ENCODE data around the gene PSME4. TPM values are rescaled to one million over a fixed set of nuclear protein-coding genes. Genes with fewer than 3 reads are reported as not detected.
"Not testable (repeated sequence)": the region's sequence is repeated elsewhere in the genome, so short reads cannot be mapped to it uniquely, and the experiment has no call there.

The PSME4 gene
- total and polyA plus RNA-seq, 2 donors, result 33.3 to 40.9 TPM

DNA sequence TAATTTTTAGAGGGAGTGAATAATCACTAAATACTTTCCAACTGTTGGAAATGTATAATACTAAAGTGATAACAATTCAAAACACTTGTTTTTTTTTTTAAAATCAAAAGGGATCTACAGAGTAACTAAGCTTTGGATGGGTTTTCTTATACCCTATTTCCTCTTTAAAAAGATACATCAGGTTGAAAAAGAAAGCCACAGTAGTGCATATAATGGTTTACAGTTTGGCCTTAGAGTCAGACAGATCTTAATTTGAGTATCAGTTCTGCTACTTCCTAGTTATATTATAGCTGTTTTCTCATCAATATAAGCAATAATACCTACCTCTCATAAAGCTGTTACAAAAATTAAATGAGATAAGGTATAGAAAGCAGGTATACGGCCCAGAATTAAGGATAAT is 28.5 kb downstream of the PSME4 start:
- Histone ChIP-seq H3K4me1 (ENCODE audit: control insufficient read depth in 2 of 2, insufficient read depth in 2 of 2, low read length in 2 of 2) (no peaks in the 10 kb centered on the region), H3K27me3 (ENCODE audit: control insufficient read depth in 2 of 2, insufficient read depth in 1 of 2, low read length in 1 of 2) (no peaks in the 10 kb centered on the region), H3K27ac (ENCODE audit: low read depth in 1 of 2, low read length in 1 of 2) (no peak overlapping the region), H3K36me3 (ENCODE audit: control insufficient read depth in 2 of 2, insufficient read depth in 2 of 2, low read length in 1 of 2) (peaks cover 3 to 20% of the 10 kb centered on the region in 2 donors), H3K4me3 (ENCODE audit: low read length in 2 of 2) (no peak overlapping the region), H3K9me3 (ENCODE audit: control insufficient read depth in 2 of 2, insufficient read depth in 1 of 2, low read length in 1 of 2) (no peaks in the 10 kb centered on the region)
- 99% methylated on average over 1 of the region's 1 CpG for WGBS
- no peak for DNase-seq (ENCODE audit: low read depth in 6 of 9, low spot score in 9 of 9)

DNA sequence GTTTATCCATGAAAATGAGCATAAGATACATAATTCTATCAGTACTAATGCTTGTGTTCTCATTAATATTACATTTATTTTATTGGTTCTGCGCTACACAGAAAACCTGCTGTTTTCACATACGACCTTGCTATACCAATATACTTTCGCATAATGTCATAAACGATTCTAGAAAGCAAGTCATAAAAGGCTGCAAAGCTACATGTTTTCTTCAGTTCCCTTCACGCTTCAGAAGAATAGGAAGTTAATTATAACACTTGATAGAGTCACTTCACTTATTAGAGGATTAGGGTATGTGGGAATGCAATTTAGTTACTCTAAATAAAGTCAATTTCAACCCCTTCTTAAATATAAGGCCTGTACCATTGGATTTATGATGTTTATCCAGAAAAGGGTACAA is 29.0 kb downstream of the PSME4 start:
- Histone ChIP-seq H3K36me3 (ENCODE audit: control insufficient read depth in 2 of 2, insufficient read depth in 2 of 2, low read length in 1 of 2) (peaks cover 3 to 15% of the 10 kb centered on the region in 2 donors), H3K4me1 (ENCODE audit: control insufficient read depth in 2 of 2, insufficient read depth in 2 of 2, low read length in 2 of 2) (no peaks in the 10 kb centered on the region), H3K4me3 (ENCODE audit: low read length in 2 of 2) (no peak overlapping the region), H3K9me3 (ENCODE audit: control insufficient read depth in 2 of 2, insufficient read depth in 1 of 2, low read length in 1 of 2) (no peaks in the 10 kb centered on the region), H3K27me3 (ENCODE audit: control insufficient read depth in 2 of 2, insufficient read depth in 1 of 2, low read length in 1 of 2) (no peaks in the 10 kb centered on the region), H3K27ac (ENCODE audit: low read depth in 1 of 2, low read length in 1 of 2) (no peak overlapping the region)
- no peak for DNase-seq (ENCODE audit: low read depth in 6 of 9, low spot score in 9 of 9)
- 93% methylated on average over 5 of the region's 5 CpGs for WGBS

DNA sequence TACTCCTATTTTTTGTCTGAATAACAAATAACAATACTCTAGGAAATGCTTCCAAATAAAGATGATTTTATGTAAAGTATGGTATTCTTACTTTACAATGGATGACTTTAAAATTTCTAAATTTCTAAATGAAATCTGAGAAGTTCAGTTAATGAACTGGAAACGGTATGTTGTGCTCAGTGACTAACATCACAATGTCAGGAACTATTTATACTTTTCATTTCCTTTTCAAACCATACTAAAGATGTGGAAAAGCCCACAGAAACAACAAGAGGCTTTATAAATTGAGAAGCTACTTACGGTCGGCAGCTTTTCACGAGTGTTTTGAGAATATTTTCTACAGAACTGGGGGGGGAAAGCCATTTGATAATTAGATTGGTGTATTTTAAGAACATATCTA is 31.1 kb downstream of the PSME4 start:
- Histone ChIP-seq H3K4me1 (ENCODE audit: control insufficient read depth in 2 of 2, insufficient read depth in 2 of 2, low read length in 2 of 2) (no peaks in the 10 kb centered on the region), H3K27ac (ENCODE audit: low read depth in 1 of 2, low read length in 1 of 2) (no peak overlapping the region), H3K27me3 (ENCODE audit: control insufficient read depth in 2 of 2, insufficient read depth in 1 of 2, low read length in 1 of 2) (no peaks in the 10 kb centered on the region), H3K9me3 (ENCODE audit: control insufficient read depth in 2 of 2, insufficient read depth in 1 of 2, low read length in 1 of 2) (no peaks in the 10 kb centered on the region), H3K36me3 (ENCODE audit: control insufficient read depth in 2 of 2, insufficient read depth in 2 of 2, low read length in 1 of 2) (peaks cover 0 to 17% of the 10 kb centered on the region in 2 donors), H3K4me3 (ENCODE audit: low read length in 2 of 2) (no peak overlapping the region)
- no peak for DNase-seq (ENCODE audit: low read depth in 6 of 9, low spot score in 9 of 9)
- WGBS, result 58% methylated on average over 4 of the region's 4 CpGs

DNA sequence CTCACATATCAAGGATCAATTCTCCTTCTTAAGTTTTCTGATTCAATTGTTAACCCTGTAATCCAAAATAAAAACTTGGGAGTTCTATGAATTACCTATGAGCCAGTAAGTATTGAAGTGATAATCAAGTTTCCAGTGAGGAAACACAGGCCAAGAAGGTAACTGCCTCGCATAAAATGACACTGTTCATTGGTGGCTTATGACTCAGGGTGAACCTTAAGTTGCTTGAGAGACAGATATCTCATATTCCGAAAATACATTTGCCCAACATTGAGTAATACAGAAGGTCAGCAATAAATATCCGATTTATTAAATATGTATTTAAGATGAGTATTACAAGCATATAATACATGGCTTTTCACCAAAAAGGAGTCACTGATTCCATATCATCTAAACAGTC is 31.9 kb downstream of the PSME4 start:
- no peak overlapping the region for H3K4me3 ChIP-seq (ENCODE audit: low read length in 2 of 2)
- over 99% methylated on average over 3 of the region's 3 CpGs for WGBS
- no peak overlapping the region for H3K27ac ChIP-seq (ENCODE audit: low read depth in 1 of 2, low read length in 1 of 2)
- H3K36me3 ChIP-seq (ENCODE audit: control insufficient read depth in 2 of 2, insufficient read depth in 2 of 2, low read length in 1 of 2), result peaks cover 0 to 22% of the 10 kb centered on the region in 2 donors
- H3K27me3 ChIP-seq (ENCODE audit: control insufficient read depth in 2 of 2, insufficient read depth in 1 of 2, low read length in 1 of 2), result no peaks in the 10 kb centered on the region
- no peaks in the 10 kb centered on the region for H3K9me3 ChIP-seq (ENCODE audit: control insufficient read depth in 2 of 2, insufficient read depth in 1 of 2, low read length in 1 of 2)
- DNase-seq (ENCODE audit: low read depth in 6 of 9, low spot score in 9 of 9), result no peak
- H3K4me1 ChIP-seq (ENCODE audit: control insufficient read depth in 2 of 2, insufficient read depth in 2 of 2, low read length in 2 of 2), result no peaks in the 10 kb centered on the region

DNA sequence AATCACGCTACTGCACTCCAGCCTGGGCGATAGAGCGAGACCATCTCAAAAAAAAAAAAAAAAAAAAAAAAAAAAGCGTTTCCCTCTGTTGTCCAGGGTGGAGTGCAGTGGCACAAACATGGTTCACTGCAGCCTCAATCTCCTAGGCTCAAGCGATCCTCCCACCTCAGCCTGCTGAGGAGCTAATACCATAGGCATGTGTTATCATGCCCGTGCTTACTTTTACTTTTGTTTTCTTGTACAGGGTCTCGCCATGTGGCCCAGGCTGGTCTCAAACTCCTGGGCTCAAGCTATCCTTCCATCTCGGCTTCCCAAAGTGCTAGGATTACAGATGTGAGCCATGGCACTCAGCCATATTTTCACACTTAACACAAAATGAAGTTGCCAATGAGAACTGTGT is 37.5 kb downstream of the PSME4 start:
- Histone ChIP-seq H3K9me3 (ENCODE audit: control insufficient read depth in 2 of 2, insufficient read depth in 1 of 2, low read length in 1 of 2) (no peaks in the 10 kb centered on the region), H3K4me3 (ENCODE audit: low read length in 2 of 2) (no peak overlapping the region), H3K27ac (ENCODE audit: low read depth in 1 of 2, low read length in 1 of 2) (no peak overlapping the region), H3K36me3 (ENCODE audit: control insufficient read depth in 2 of 2, insufficient read depth in 2 of 2, low read length in 1 of 2) (peaks cover 20 to 61% of the 10 kb centered on the region in 2 donors), H3K27me3 (ENCODE audit: control insufficient read depth in 2 of 2, insufficient read depth in 1 of 2, low read length in 1 of 2) (no peaks in the 10 kb centered on the region), H3K4me1 (ENCODE audit: control insufficient read depth in 2 of 2, insufficient read depth in 2 of 2, low read length in 2 of 2) (no peaks in the 10 kb centered on the region)
- no peak for DNase-seq (ENCODE audit: low read depth in 6 of 9, low spot score in 9 of 9)
- over 99% methylated on average over 8 of the region's 8 CpGs for WGBS

DNA sequence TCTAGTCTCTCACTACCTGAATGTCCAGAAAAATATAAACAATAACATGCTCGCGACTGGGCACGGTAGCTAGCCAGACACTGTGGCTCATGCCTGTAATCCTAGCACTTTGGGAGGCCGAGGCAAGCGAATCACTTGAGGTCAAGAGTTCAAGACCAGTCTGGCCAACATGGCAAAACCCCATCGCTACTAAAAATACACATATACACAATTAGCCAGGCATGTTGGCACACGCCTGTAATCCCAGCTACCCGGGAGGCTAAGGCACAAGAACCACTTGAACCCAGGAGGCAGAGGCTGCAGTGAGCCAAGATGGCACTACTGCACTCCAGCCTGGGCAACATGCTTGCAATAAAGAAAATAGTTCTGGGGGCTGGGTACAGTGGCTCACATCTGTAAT is 44.5 kb downstream of the PSME4 start:
- not testable (repeated sequence) for H3K4me3 ChIP-seq (ENCODE audit: low read length in 2 of 2); DNase-seq (ENCODE audit: low read depth in 6 of 9, low spot score in 9 of 9); H3K27ac ChIP-seq (ENCODE audit: low read depth in 1 of 2, low read length in 1 of 2); H3K9me3 ChIP-seq (ENCODE audit: control insufficient read depth in 2 of 2, insufficient read depth in 1 of 2, low read length in 1 of 2); H3K4me1 ChIP-seq (ENCODE audit: control insufficient read depth in 2 of 2, insufficient read depth in 2 of 2, low read length in 2 of 2); H3K27me3 ChIP-seq (ENCODE audit: control insufficient read depth in 2 of 2, insufficient read depth in 1 of 2, low read length in 1 of 2)
- H3K36me3 ChIP-seq (ENCODE audit: control insufficient read depth in 2 of 2, insufficient read depth in 2 of 2, low read length in 1 of 2), result peaks cover 32 to 61% of the 10 kb centered on the region in 2 donors
- 97% methylated on average over 8 of the region's 8 CpGs for WGBS

DNA sequence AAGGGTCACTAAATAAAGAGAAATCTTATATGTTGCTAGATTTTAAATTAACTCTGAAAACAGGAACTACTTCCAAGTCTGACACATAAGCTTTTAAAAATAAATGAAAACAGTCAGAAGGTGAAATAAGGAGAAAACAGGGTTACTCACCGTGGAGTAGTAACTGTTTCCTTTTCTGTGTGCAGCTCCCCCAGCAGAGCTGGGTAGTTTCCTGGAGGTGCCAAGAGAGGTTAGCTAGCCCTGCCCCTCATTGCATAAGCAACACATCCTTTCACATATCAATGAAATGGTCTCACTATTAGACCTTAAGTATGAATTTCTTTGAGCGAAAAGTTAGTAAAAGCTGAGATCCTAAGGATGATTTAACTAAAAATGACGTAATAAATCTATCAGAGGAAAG is 57.1 kb downstream of the PSME4 start:
- H3K27ac ChIP-seq (ENCODE audit: low read depth in 1 of 2, low read length in 1 of 2), result no peak overlapping the region
- 69% methylated on average over 3 of the region's 3 CpGs for WGBS
- H3K4me1 ChIP-seq (ENCODE audit: control insufficient read depth in 2 of 2, insufficient read depth in 2 of 2, low read length in 2 of 2), result no peaks in the 10 kb centered on the region
- H3K36me3 ChIP-seq (ENCODE audit: control insufficient read depth in 2 of 2, insufficient read depth in 2 of 2, low read length in 1 of 2), result peaks cover 9 to 24% of the 10 kb centered on the region in 2 donors
- H3K4me3 ChIP-seq (ENCODE audit: low read length in 2 of 2), result no peak overlapping the region
- H3K9me3 ChIP-seq (ENCODE audit: control insufficient read depth in 2 of 2, insufficient read depth in 1 of 2, low read length in 1 of 2), result no peaks in the 10 kb centered on the region
- H3K27me3 ChIP-seq (ENCODE audit: control insufficient read depth in 2 of 2, insufficient read depth in 1 of 2, low read length in 1 of 2), result no peaks in the 10 kb centered on the region
- peak in 1 of 9 donors; percentile 15 for DNase-seq (ENCODE audit: low read depth in 6 of 9, low spot score in 9 of 9)

DNA sequence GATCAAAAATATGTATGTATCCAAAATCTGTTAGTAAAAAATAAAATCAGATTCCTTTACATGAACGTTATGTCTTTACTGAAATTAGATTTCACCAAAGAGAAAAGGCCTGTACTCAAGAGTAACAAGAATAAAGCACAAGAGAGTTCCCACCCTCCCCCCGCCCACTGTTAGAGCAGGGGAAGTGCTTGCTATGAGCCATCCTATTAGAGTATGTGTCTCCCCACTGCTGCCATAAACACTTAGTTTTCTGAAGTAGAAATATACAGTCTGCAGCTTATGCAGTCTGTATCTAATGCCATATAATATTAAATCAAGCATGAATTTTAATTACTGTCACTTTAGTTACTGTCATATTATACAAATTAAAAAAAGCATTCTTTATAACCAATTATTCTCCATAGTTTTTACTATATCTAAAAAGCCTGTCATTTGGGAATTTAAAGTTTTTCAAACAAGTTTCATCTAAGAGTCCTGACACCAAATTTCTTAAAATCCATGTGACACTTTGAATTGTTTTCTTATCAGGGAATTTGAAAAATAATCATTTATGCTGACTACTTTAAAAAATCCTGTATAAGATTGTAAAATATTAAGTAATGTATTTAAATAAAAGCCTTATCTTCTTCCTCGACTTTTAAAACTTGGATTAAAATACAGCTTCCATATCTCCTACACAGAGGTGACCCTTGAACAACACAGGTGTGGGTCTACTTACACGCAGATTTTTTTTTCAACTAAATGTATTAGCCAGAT is 59.2 kb downstream of the PSME4 start:
- no peaks in the 10 kb centered on the region for H3K4me1 ChIP-seq (ENCODE audit: control insufficient read depth in 2 of 2, insufficient read depth in 2 of 2, low read length in 2 of 2)
- DNase-seq (ENCODE audit: low read depth in 6 of 9, low spot score in 9 of 9), result no peak
- H3K27ac ChIP-seq (ENCODE audit: low read depth in 1 of 2, low read length in 1 of 2), result no peak overlapping the region
- H3K4me3 ChIP-seq (ENCODE audit: low read length in 2 of 2), result no peak overlapping the region
- no peaks in the 10 kb centered on the region for H3K27me3 ChIP-seq (ENCODE audit: control insufficient read depth in 2 of 2, insufficient read depth in 1 of 2, low read length in 1 of 2)
- peaks cover 3 to 39% of the 10 kb centered on the region in 2 donors for H3K36me3 ChIP-seq (ENCODE audit: control insufficient read depth in 2 of 2, insufficient read depth in 2 of 2, low read length in 1 of 2)
- 97% methylated on average over 4 of the region's 4 CpGs for WGBS
- H3K9me3 ChIP-seq (ENCODE audit: control insufficient read depth in 2 of 2, insufficient read depth in 1 of 2, low read length in 1 of 2), result no peaks in the 10 kb centered on the region

DNA sequence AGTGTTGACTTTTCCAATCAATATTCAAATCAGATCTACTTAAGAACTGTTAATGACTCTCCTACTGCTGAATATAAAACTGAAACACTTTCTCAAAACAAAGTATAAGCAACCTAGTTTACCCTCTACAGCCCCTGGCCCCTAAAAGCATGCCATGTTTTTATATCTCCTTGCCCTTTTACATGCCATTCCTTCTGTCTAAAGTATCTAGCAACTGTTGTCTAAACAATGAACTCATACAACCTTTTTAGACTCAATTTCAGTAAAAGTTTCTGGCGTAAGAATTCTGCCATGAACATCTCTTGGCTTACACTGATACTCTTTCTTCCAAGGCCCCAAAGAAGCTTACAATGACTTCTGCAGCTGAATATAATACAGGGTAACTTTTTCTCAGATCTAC is 63.2 kb downstream of the PSME4 start:
- peaks cover 13 to 50% of the 10 kb centered on the region in 2 donors for H3K36me3 ChIP-seq (ENCODE audit: control insufficient read depth in 2 of 2, insufficient read depth in 2 of 2, low read length in 1 of 2)
- 97% methylated on average over 1 of the region's 1 CpG for WGBS
- no peak overlapping the region for H3K27ac ChIP-seq (ENCODE audit: low read depth in 1 of 2, low read length in 1 of 2)
- H3K4me1 ChIP-seq (ENCODE audit: control insufficient read depth in 2 of 2, insufficient read depth in 2 of 2, low read length in 2 of 2), result no peaks in the 10 kb centered on the region
- H3K4me3 ChIP-seq (ENCODE audit: low read length in 2 of 2), result no peak overlapping the region
- DNase-seq (ENCODE audit: low read depth in 6 of 9, low spot score in 9 of 9), result no peak
- no peaks in the 10 kb centered on the region for H3K9me3 ChIP-seq (ENCODE audit: control insufficient read depth in 2 of 2, insufficient read depth in 1 of 2, low read length in 1 of 2)
- H3K27me3 ChIP-seq (ENCODE audit: control insufficient read depth in 2 of 2, insufficient read depth in 1 of 2, low read length in 1 of 2), result no peaks in the 10 kb centered on the region

All from thymus (tissue), 11 donors.